GM23338 (cell line): ENCODE measurements around the gene FHDC1. TPM values are rescaled to one million over a fixed set of nuclear protein-coding genes. Genes with fewer than 3 reads are reported as not detected.

Experiments used
- ATAC-seq: fragments of 200-7000 bp; cut with Tn5 transposase; 3 replicates; pipeline ENCODE4 v1.9.1; 2020
- DNase-seq: peaks from one replicate; pipeline ENCODE4 v3.0.0-alpha.2; 2015; ENCODE audit warnings: low spot score
- H2AFZ ChIP-seq: fragments of 200-600 bp; sonication (generic); 2 replicates; pipeline ENCODE4 v1.8.0; 2016; ENCODE audit warnings: antibody characterized with exemption, mild to moderate bottlenecking, moderate library complexity
- H3F3A ChIP-seq: fragments of 200-600 bp; sonication (generic); replicated peaks from 2 replicates; pipeline ENCODE4 v1.8.0; 2017; ENCODE audit warnings: antibody characterized with exemption, mixed run types, low read depth
- H3K27ac ChIP-seq: fragments of 200-600 bp; sonication (generic); 2 replicates; pipeline ENCODE4 v1.6.1; 2016; ENCODE audit warnings: low read depth
- H3K27me3 ChIP-seq: fragments of 200-600 bp; sonication (generic); 2 replicates; pipeline ENCODE4 v1.8.0; 2016; ENCODE audit warnings: mild to moderate bottlenecking, mixed run types, moderate library complexity; ENCODE audit not compliant: insufficient read depth
- H3K36me3 ChIP-seq: fragments of 200-600 bp; sonication (generic); 2 replicates; pipeline ENCODE4 v1.8.0; 2016; ENCODE audit warnings: mild to moderate bottlenecking; ENCODE audit not compliant: insufficient read depth
- H3K4me1 ChIP-seq: fragments of 200-600 bp; sonication (generic); 2 replicates; pipeline ENCODE4 v1.8.0; 2016; ENCODE audit warnings: mild to moderate bottlenecking, moderate library complexity; ENCODE audit not compliant: insufficient read depth
- H3K4me2 ChIP-seq: fragments of 200-600 bp; sonication (generic); 2 replicates; pipeline ENCODE4 v1.7.1; 2017; ENCODE audit warnings: mixed run types
- H3K4me3 ChIP-seq: fragments of 200-600 bp; sonication (generic); 2 replicates; pipeline ENCODE4 v1.6.1; 2016; ENCODE audit warnings: mixed run types
- H3K79me2 ChIP-seq: fragments of 200-600 bp; sonication (generic); replicated peaks from 2 replicates; pipeline ENCODE4 v1.8.0; 2017; ENCODE audit warnings: mild to moderate bottlenecking; ENCODE audit not compliant: insufficient read depth
- H3K9me2 ChIP-seq: fragments of 200-600 bp; sonication (generic); 2 replicates; pipeline ENCODE4 v1.8.0; 2017; ENCODE audit not compliant: insufficient read depth
- H4K20me1 ChIP-seq: fragments of 200-600 bp; sonication (generic); replicated peaks from 2 replicates; pipeline ENCODE4 v1.8.0; 2017; ENCODE audit warnings: mild to moderate bottlenecking; ENCODE audit not compliant: insufficient read depth
- H3K27ac Mint-ChIP-seq: 2 replicates; pipeline ENCODE4 v1.8.0; 2020; ENCODE audit warnings: inconsistent platforms, mild to moderate bottlenecking, moderate library complexity, mixed read lengths
- H3K27me3 Mint-ChIP-seq: 3 replicates; pipeline ENCODE4 v1.8.0; 2022; ENCODE audit warnings: low read depth, mild to moderate bottlenecking, moderate library complexity, mixed read lengths, inconsistent platforms; ENCODE audit not compliant: insufficient read depth, poor library complexity
- H3K36me3 Mint-ChIP-seq: 3 replicates; pipeline ENCODE4 v1.8.0; 2021; ENCODE audit warnings: low read depth, mild to moderate bottlenecking, inconsistent platforms, moderate library complexity, mixed read lengths
- H3K4me1 Mint-ChIP-seq: 3 replicates; pipeline ENCODE4 v1.8.0; 2020; ENCODE audit warnings: mild to moderate bottlenecking, inconsistent platforms, mixed read lengths
- H3K4me3 Mint-ChIP-seq: 3 replicates; pipeline ENCODE4 v1.8.0; 2021; ENCODE audit warnings: moderate library complexity, mild to moderate bottlenecking, inconsistent platforms, mixed read lengths
- H3K9me3 Mint-ChIP-seq: 3 replicates; pipeline ENCODE4 v1.8.0; 2020; ENCODE audit warnings: moderate library complexity, mild to moderate bottlenecking, inconsistent platforms, mixed read lengths
- CREB1 ChIP-seq: fragments of 250-450 bp; sonication (Bioruptor Pico); IDR thresholded peaks from 2 replicates; pipeline ENCODE4 v1.5.0; 2020; ENCODE audit warnings: low read depth, mild to moderate bottlenecking, moderate library complexity
- CTCF ChIP-seq, 2 experiments: fragments of 200-600 bp in 1 of 2; sonication (generic) in 1 of 2; conservative IDR thresholded peaks; 2 replicates each; pipeline versions ENCODE4 v1.5.1 to v1.6.1; 2016 to 2017; ENCODE audit warnings: antibody characterized with exemption in 2 of 2, low read depth in 2 of 2, mild to moderate bottlenecking in 2 of 2, moderate library complexity in 1 of 2
- ETS1 ChIP-seq: IDR thresholded peaks from 2 replicates; pipeline ENCODE4 v1.6.1; 2016; ENCODE audit warnings: antibody characterized with exemption
- EZH2 ChIP-seq: fragments of 200-600 bp; sonication (generic); IDR thresholded peaks from one replicate; pipeline ENCODE4 v1.8.0; 2017; ENCODE audit warnings: antibody characterized with exemption, mild to moderate bottlenecking, low read depth; ENCODE audit not compliant: unreplicated experiment
- JUNB ChIP-seq: IDR thresholded peaks from one replicate; pipeline ENCODE4 v1.6.1; 2016; ENCODE audit warnings: antibody characterized with exemption; ENCODE audit not compliant: unreplicated experiment
- POLR2AphosphoS5 ChIP-seq: IDR thresholded peaks from 2 replicates; pipeline ENCODE4 v1.6.1; 2016; ENCODE audit warnings: antibody characterized with exemption, low read depth
- ZNF114 ChIP-seq: fragments of 250-450 bp; sonication (Bioruptor Pico); IDR thresholded peaks from 2 replicates; pipeline ENCODE4 v1.5.0; 2020; ENCODE audit warnings: mild to moderate bottlenecking, moderate library complexity
- ZNF331 ChIP-seq: fragments of 250-450 bp; sonication (Bioruptor Pico); IDR thresholded peaks from 2 replicates; pipeline ENCODE4 v1.5.0; 2020; ENCODE audit warnings: low read depth, mild to moderate bottlenecking, moderate library complexity
- ZNF462 ChIP-seq: fragments of 250-450 bp; sonication (Bioruptor Pico); IDR thresholded peaks from 2 replicates; pipeline ENCODE4 v1.5.0; 2020; ENCODE audit warnings: mild to moderate bottlenecking, moderate library complexity
- polyA plus RNA-seq: library from polyadenylated mRNA; unstranded; fragments of >200 nt; fragmentation: Nextera tagmentation; extraction: Ambion mirVana; gene quantifications from 2 replicates; pipeline ENCODE4 v1.2.1, GENCODE V29; 2016
- total RNA-seq: library from RNA; depleted of rRNA; stranded (reverse); fragments of >200 nt; shearing (Covaris generic); gene quantifications from 2 replicates; pipeline ENCODE4 v1.2.3, GENCODE V29; 2014

FHDC1 gene
- total and polyA plus RNA-seq, 2 experiments from 2014 or later: 9.5 to 22.8 TPM

GRCh38 chr4:152928286-152928685, 7.8 kb upstream of the FHDC1 start:
- Mint-ChIP-seq H3K9me3 (no peaks in the 10 kb centered on the region), H3K4me1 (peaks cover 57% of the 10 kb centered on the region), H3K4me3 (no peak overlapping the region), H3K27ac (no peak overlapping the region), H3K27me3 (peaks cover 8% of the 10 kb centered on the region), H3K36me3 (peaks cover 2% of the 10 kb centered on the region; the same call in 2 of the 3 replicates)
- no peak for TF ChIP-seq ZNF114
- no peaks in the 10 kb centered on the region; the same call in 1 of the 2 replicates for H3K9me2 ChIP-seq
- no peaks in the 10 kb centered on the region for H3K79me2 ChIP-seq
- no peaks in the 10 kb centered on the region for H3K36me3 ChIP-seq
- no peaks in the 10 kb centered on the region for H3F3A ChIP-seq
- no peak overlapping the region for H2AFZ ChIP-seq
- H3K4me1 ChIP-seq: peaks cover 53% of the 10 kb centered on the region
- DNase-seq (no peak), ATAC-seq (no peak)
- no peak overlapping the region for H3K4me3 ChIP-seq
- no peaks in the 10 kb centered on the region for H3K27me3 ChIP-seq
- H3K27ac ChIP-seq: no peak overlapping the region
- H3K4me2 ChIP-seq: no peak overlapping the region
- no peaks in the 10 kb centered on the region for H4K20me1 ChIP-seq

- Mint-ChIP-seq H3K9me3 (no peaks in the 10 kb centered on the region), H3K27ac (peak overlapping the region; percentile 22; the same call in 1 of the 2 replicates), H3K4me3 (peak overlapping the region; percentile 6; the same call in 1 of the 3 replicates), H3K27me3 (peaks cover 16% of the 10 kb centered on the region), H3K36me3 (no peaks in the 10 kb centered on the region; the same call in 1 of the 3 replicates), H3K4me1 (peaks cover 68% of the 10 kb centered on the region)
- Histone ChIP-seq H3K4me2 (peak overlapping the region; percentile 64), H3K79me2 (no peaks in the 10 kb centered on the region), H2AFZ (no peak overlapping the region), H3F3A (no peaks in the 10 kb centered on the region), H3K36me3 (no peaks in the 10 kb centered on the region), H3K27ac (no peak overlapping the region), H3K4me3 (peak overlapping the region; percentile 4), H3K27me3 (peaks cover 12% of the 10 kb centered on the region; the same call in 1 of the 2 replicates), H3K9me2 (no peaks in the 10 kb centered on the region; the same call in 1 of the 2 replicates), H3K4me1 (peaks cover 57% of the 10 kb centered on the region), H4K20me1 (no peaks in the 10 kb centered on the region)
- ATAC-seq: peak; percentile 78
- DNase-seq: peak; percentile 36
- TF ChIP-seq ZNF114 (no peak), EZH2 (no peak), ZNF331 (CRISPR knock-in tag) (no peak), ETS1 (no peak), CREB1 (CRISPR knock-in tag) (no peak), POLR2AphosphoS5 (no peak), JUNB (no peak), CTCF (conservative IDR thresholded peaks at IDR 0.05; ENCODE audit: low read depth in 2 of 2) (no peak), ZNF462 (CRISPR knock-in tag) (no peak)
Observed at GRCh38 chr4:152929888-152930287, 6.2 kb upstream of the FHDC1 start.
